ENCODE data around the gene ZNF655.
A peak's percentile ranks its signal among the peaks of the same experiment; 100 is the strongest.
"Not testable (repeated sequence)": the region's sequence is repeated elsewhere in the genome, so short reads cannot be mapped to it uniquely, and the experiment has no call there.

Gene ZNF655

DNA sequence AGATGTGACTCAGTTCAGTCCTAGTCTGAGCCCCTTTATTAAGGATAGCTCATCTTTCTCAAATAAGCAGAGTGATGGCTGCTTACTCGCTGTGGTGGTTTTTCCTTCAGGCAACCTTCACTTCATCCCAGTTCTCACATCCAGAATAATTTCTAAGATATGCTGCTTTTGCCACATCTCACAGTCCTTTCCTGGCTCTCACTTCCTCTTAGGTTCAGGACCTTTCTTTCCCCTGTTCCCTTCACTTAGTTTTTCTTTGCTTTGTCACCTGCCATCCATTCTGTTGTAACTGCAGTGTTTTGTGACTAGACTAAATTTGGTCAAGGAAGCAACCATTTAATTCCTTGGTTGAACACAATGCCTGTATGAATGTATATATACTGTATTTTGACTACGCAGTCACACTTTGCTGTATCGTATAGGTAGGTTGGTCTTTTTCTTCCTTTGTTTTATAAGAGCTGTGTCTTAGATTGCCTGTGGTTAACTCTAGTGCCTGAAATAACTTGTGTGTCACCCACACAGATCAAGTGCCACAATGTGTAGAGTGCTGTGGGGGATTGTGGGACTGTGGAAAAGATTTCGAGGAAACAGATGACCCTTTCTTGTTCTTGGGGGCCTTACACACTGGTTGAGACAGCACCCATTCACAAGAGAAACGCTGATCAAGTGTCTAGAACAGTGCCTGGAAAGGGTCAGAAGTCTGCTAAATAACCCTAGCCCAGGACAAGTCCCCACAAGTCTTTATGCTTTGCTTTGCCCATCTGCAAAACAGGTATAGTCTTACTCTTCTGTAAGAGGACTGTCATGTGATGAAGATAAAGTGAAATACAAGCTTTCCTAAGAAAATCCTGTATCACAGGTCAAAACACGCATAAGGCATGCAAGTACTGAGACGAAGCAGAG is 2.6 kb downstream of the ZNF655 start:
- no peak for DNase-seq (ENCODE audit: low spot score)

DNA sequence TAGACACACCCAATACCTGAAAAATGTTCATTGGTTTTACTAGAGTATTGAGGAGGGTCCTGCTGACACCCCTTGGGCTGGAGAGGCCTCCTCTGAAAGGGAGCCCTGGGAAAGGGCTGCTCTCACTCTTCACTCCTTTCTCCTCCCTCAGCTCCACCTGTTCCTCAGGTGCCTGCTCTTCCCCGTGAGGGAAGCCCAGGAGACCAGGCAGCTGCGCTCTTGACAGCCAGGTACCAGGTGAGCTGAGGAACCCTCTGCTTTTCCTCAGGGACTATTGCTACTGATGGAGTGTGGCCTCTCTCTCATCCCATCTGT is 3.3 kb downstream of the ZNF655 start:
- no peak for DNase-seq (ENCODE audit: low spot score)

DNA sequence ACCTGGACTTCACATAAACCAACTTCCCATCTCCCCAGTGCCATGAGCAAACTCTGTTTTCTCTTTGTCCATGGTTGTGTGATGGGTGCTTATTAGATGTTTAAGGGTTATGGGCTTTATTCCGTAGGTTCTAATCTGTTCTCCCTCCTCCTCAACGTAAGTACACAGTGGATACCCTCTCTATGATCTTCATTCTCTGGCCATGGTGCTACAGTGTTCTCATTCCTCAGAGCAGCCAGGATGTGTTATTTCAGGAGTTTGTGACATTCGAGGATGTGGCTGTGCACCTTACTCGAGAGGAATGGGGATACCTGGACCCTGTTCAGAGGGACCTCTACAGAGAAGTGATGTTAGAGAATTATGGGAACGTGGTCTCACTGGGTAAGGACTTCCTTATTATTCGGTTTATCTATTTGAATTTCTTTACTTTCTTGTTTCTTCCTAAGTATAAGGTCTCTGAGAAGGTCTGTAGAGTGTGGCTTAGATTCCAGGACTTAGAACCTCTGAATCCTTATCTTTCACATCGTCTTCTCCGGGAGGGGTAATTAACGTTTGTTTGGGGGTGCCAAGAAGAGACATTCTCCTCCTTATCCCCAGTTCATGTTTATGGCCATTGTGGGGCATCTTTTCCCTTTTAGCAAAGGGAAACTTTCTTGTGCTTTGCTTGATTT is 3.8 kb downstream of the ZNF655 start:
- DNase-seq (ENCODE audit: low spot score), result no peak

GRCh38 chr7:99562832-99563231 is 4.4 kb downstream of the ZNF655 start:
- DNase-seq (ENCODE audit: low spot score), result no peak

DNA sequence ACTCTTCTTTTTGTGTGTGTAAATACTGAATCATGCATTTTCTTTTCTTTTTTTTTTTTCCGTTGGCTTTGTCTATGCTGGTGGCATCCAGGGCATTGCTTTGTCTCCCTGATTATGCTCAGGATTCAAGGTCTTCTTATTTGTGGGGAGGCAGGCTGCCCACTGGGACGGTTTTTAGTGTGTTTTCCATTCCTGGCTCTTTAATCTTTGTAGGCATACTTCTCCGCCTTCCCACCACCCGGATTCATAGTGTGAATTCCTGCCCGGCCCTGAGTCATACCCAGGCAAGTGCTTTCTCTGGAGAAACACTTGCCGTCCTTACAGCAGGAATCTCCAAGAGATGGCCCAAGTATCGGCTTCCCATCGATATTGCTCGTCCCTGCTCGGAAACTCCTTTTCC is 5.2 kb downstream of the ZNF655 start:
- DNase-seq (ENCODE audit: low spot score), result no peak

DNA sequence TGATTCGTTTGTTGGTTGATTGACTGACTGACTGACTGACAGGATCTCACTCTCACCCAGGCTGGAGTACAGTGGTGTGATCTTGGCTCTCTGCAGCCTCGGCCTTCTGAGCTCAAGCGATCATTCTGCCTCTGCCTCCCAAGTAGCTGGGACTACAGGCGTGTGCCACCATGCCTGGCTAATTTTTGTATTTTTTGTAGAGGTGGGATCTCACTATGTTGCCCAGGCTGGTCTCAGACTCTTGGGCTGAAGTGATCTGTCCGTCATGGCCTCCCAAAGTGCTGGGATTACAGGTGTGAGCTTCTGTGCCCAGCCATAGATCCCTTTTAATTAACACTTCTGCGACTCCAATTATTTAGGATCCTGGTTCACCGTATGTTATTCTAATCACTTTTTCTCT is 10.3 kb downstream of the ZNF655 start:
- DNase-seq (ENCODE audit: low spot score), result not testable (repeated sequence)

DNA sequence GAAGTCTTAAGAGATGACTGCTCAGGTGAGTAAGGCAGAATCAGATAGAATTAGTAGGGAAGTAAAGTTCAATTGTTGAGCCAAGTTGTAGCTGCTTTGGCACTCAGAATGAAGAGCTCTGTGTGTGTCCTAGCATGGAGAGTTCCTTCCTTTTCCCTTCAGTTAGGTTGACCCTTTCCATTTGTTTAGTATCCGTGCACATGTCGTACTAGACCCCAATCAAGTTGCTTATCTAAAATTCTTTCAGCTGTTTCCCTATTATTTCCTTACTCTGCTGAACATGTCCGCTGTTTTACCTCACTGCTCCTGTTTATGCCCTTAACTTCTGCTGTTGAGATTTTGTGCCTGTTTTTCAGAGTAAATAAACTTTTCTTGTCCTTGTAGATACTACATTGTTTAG is 13.3 kb downstream of the ZNF655 start:
- no peak for DNase-seq (ENCODE audit: low spot score)

DNA sequence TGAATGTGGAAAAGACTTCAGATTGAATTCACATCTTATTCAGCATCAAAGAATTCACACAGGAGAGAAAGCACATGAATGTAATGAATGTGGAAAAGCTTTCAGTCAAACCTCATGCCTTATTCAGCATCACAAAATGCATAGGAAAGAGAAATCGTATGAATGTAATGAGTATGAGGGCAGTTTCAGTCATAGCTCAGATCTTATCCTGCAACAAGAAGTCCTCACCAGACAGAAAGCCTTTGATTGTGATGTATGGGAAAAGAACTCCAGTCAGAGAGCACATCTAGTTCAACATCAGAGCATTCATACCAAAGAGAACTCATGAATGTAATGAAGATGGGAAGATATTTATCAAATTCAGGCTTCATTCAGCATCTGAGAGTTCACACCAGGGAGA is 14.8 kb downstream of the ZNF655 start:
- DNase-seq (ENCODE audit: low spot score), result no peak

- DNase-seq (ENCODE audit: low spot score), result no peak
Observed at GRCh38 chr7:99576251-99576650, 17.8 kb downstream of the ZNF655 start.

DNA sequence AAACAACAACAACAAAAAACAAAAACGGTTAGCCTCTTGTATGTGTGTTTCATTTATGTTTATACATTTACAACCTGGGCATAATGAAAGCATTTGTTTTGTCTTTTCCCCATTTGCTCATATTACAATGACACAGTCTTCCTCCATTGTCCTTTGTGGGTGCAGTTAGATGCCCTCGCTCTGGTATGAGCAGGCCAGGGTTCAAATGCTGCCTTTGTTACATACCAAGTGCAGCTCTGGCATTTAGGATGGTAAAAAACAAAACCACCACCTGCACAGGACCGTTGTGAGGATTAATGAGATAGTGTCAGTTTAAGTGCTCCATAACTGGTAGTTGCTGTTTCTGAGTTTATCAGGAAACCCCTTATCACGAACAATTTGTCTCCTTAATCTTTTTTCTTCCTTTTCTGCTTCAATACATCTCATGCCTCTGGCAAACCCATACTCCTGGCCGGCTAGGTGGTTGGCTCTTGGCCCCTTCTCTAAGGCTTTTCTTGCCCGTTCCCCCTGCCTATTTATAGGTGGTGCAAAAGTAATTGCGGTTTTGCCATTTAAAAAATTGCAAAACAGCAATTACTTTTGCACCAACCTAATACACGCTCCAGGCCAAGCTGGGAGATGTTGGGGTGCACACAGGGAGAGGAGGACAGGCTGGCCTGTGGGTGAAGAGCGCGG is 21.0 kb downstream of the ZNF655 start:
- DNase-seq (ENCODE audit: low spot score), result no peak

- peak; percentile 75 for DNase-seq (ENCODE audit: low spot score)
Observed at GRCh38 chr7:99579956-99580777, 21.7 kb downstream of the ZNF655 start.

- not testable (repeated sequence) for DNase-seq (ENCODE audit: low spot score)
Observed at GRCh38 chr7:99580778-99581332, 22.4 kb downstream of the ZNF655 start.

- DNase-seq (ENCODE audit: low spot score), result no peak
Observed at GRCh38 chr7:99588868-99589267, 30.4 kb downstream of the ZNF655 start.

DNA sequence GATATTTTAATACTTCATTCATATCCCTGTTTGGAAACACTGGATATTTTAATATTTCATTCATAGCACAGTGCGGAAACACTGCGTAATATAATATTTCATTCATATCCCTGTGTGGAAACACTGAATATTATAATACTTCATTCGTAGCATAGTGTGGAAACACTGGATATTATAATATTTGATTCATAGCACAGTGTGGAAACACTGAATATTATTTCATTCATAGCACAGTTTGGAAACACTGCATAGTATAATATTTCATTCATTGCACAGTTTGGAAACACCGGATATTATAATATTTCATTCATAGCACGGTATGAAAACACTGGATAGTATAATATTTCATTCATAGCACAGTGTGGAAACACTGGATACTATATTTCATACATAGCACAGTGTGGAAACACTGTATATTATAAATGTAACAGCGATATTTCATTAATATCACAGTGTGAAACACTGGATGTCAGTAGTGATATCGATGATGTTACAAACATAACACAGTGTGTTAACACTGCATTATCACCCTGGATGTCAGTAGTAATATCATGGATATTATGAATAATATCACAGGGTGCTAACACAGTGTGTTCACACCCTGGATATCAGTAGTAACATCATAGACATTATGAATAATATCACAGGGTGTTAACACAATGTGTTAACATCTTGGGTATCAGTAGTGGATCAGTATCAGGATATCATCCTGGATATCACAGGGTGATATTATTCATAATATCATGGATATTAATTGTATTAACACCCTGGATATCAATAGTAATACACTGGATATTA is 36.7 kb downstream of the ZNF655 start:
- DNase-seq (ENCODE audit: low spot score), result no peak

DNA sequence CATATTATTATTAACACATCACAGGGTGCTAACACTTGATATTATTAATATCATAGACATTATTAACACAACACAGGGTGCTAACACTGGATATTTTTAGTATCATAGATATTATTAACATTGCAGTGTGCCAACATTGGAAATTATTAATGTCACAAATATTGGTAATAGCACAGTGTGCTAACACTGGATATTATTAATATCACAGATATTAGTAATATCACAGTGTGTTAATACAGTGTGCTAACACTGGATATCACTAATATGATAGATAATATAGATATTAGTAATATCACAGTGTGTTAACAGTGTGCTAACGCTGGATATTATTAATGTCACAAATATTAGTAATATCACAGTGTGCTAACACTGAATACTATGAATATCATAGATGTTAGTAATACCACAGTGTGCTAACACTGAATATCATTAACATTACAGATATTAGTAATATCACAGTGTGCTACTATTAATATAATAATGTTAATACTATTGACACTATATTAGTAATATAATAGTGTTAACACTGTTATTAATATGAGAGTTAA is 38.0 kb downstream of the ZNF655 start:
- no peak for DNase-seq (ENCODE audit: low spot score)

- no peak for DNase-seq (ENCODE audit: low spot score)
Observed at GRCh38 chr7:99597762-99598501, 39.5 kb downstream of the ZNF655 start, which contains the start of gene TMEM225B. Gene TMEM225B, plus strand, starts transcription at chr7:99598267. Its CDS starts 6,122 bp downstream, at chr7:99604389.

GRCh38 chr7:99599836-99600235 is 41.4 kb downstream of the ZNF655 start:
- DNase-seq (ENCODE audit: low spot score), result no peak

- DNase-seq (ENCODE audit: low spot score), result no peak
Observed at GRCh38 chr7:99601656-99602310, 43.3 kb downstream of the ZNF655 start.

GRCh38 chr7:99605527-99605926 is 47.1 kb downstream of the ZNF655 start:
- no peak for DNase-seq (ENCODE audit: low spot score)
